Skin of body (tissue), 2 donors: ENCODE data around the gene TTC8. TPM values are rescaled to one million over a fixed set of nuclear protein-coding genes. Genes with fewer than 3 reads are reported as not detected.

ENCODE experiments used
- DNase-seq: peaks from one replicate; lab custom pipeline; 2025; lab: John Stamatoyannopoulos, UW
- total RNA-seq: library from RNA; depleted of rRNA; stranded (reverse); fragments of >200 nt; gene quantifications from one replicate; pipeline ENCODE4 v1.2.3, GENCODE V29; 2014

Gene TTC8
- total RNA-seq, 1 donor from 2014 or later: 12.8 TPM

DNA sequence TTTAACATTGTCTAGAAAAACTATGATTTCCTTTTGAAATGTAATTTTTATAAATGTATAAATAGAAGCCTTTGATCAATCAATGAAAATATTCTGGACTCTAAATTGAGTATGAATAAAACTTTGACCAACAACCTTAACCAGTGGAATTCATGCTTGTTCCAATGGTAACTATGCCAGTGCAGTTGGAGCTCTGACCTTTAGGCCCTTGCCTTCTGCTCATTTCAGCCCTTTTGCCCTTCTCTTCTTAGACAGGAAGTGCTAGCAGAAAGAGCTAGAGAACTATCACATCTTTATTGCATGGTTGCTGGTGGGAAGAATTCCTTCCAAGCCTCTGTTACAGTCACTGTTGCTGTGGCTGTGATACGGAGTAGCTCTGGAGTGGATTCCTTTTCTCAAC lies 39.7 kb downstream of the TTC8 start:
- no peak for DNase-seq

- no peak for DNase-seq
Measured at GRCh38 chr14:88866305-88866704, 41.9 kb downstream of the TTC8 start.

- DNase-seq: no peak
Measured at GRCh38 chr14:88868558-88869159, 44.2 kb downstream of the TTC8 start.

DNA sequence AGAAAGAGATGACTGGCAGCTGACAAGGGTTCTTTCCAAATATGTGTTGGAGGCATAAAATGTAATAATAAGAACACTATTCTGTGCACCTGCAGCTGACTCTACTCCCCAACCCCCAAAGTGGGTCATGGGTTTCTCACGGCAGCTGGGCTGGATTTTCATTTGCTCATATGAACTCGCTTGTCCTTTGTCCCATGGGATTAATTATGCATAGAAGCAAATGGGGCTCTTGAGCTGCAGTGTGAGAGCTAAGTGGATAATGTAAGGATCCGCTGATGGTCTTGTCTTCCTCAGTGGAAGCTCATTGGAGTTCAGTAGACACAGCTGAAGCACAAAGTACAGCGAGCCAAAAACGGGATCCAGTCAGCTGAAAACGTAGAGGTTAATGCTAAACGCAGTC lies 46.3 kb downstream of the TTC8 start:
- DNase-seq: no peak

DNA sequence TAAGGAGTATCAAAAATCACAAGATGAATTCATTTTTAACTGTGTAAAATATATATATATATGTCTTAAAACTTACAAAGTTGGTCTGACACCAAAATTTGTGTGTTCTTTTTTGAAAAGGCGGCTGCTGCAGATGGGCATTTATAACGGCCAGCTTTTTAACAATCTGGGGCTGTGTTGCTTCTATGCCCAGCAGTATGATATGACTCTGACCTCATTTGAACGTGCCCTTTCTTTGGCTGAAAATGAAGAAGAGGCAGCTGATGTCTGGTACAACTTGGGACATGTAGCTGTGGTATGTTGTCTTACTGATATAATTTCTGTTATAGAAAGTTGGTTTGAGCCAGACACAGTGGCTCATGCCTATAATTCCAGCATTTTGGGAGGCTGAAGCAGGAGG lies 47.0 kb downstream of the TTC8 start:
- DNase-seq: no peak

GRCh38 chr14:88872976-88873375 lies 48.5 kb downstream of the TTC8 start:
- DNase-seq: no peak

DNA sequence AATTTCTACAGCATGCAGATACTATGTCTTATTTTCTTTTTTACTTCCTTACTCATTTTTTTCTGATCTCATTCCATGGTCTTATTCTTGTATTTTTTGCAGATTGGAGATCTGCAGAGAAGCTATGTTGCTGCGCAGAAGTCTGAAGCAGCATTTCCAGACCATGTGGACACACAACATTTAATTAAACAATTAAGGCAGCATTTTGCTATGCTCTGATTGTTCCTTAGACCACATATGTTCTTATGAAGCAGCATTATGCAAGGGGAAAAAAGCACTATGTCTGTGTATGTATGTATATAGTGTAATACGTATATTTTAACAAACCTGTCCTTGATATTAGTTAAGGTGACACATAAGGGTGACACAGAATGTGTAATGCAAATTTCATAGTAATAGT lies 52.7 kb downstream of the TTC8 start:
- DNase-seq: no peak

GRCh38 chr14:88879022-88879421 lies 54.6 kb downstream of the TTC8 start:
- no peak for DNase-seq

- no peak for DNase-seq
Measured at GRCh38 chr14:88882236-88882635, 57.8 kb downstream of the TTC8 start.

- DNase-seq: no peak
Measured at GRCh38 chr14:88895116-88895515, 70.7 kb downstream of the TTC8 start.

DNA sequence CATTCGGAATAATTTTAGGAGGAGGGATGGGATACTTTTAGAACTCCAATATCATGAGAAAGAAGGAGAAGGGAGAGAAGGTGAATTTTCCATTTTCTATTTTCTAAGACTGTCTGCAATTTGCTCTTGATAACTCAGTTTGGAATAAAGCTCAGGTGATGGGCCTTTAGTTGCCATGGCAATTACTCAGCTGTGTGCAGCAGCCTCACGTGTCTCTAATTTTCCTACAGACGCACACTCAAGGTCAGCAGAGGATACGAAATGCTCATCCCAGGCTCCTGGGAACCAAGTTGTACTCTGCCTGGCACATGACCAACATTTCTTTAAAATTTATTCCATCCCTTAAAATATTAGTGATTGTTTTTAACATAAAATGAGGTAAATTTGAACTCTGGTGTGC lies 76.7 kb downstream of the TTC8 start:
- DNase-seq: no peak

- no peak for DNase-seq
Measured at GRCh38 chr14:88901991-88902390, 77.5 kb downstream of the TTC8 start.

DNA sequence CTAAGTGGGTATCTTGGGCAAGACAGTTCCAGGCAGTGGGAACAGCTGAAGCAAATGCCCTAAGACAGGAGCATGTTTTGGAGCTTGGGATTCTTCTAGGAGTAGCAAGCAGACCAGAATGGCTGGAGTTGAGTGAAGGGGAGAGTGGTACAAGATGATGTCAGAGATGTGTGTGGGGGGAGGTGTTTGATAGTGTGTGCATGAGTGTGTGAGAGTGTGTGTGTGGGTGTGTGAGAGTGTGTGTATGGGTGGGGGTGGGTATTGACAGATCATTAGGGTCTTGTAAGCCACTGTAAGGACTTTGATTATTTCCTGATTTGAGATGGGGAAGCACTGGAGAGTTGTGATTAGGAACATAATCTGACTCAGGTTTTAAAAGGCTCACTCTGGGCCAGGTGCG lies 78.4 kb downstream of the TTC8 start:
- DNase-seq: no peak

- no peak for DNase-seq
Measured at GRCh38 chr14:88904206-88904647, 79.8 kb downstream of the TTC8 start.

DNA sequence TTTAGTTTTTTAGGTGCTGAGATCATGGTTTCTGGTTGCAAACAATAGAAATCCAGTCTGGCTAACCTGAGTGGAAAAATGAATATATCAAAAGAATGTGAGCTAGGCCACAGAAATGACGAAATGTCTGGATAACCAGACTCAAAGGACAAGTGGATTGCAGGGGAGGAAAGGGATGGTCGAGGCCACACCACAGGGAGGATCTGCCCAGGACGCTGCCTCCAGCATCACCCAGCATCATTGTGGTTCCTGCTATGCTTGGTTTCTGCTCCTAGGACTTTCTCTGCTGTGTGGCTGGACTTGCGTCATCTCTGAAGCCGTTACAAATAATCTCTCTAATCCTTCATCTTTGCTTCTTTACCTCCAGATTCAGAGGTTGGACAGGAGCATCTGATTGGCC lies 80.4 kb downstream of the TTC8 start:
- DNase-seq: no peak

DNA sequence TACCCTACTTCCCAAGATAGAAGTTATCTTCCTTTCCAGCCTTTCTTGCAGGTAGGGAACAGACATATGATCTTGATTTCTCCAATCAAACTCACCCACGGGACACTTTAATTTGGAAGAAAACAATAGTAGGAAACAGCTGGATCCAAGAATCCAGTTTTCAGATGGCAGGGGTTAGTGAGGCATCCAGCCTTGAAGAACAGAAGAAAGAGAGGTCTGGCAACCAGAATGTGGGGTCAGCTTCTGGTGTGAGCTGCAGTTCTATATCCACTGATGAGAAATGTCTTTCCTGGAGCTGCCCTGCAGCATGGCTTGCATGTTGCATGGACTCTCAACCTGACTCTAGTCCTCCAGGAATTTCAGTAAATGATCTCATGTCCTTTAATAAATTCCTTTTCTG lies 83.8 kb downstream of the TTC8 start:
- no peak for DNase-seq

DNA sequence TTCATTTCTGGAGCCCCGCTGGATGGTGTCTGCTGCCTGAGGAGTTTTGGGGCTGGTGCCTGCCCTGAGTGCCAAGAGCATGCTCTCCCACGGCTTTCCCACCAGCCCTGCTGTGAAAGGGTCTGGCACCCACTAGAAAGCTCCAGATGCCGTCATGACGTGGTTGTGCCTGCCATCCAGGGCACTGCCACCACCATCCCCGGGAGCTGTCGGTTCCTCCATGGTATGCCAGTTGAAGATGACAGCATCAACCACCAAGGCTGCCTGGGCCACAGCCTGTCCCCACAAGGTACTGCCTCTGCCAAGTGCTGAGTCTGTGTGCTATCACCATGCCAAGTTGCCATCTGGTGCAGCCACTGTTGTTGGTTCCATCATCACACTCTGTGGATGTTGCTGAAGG lies 85.9 kb downstream of the TTC8 start:
- no peak for DNase-seq

- no peak for DNase-seq
Measured at GRCh38 chr14:88911809-88912208, 87.4 kb downstream of the TTC8 start.

GRCh38 chr14:88914956-88915355 lies 90.5 kb downstream of the TTC8 start:
- no peak for DNase-seq

DNA sequence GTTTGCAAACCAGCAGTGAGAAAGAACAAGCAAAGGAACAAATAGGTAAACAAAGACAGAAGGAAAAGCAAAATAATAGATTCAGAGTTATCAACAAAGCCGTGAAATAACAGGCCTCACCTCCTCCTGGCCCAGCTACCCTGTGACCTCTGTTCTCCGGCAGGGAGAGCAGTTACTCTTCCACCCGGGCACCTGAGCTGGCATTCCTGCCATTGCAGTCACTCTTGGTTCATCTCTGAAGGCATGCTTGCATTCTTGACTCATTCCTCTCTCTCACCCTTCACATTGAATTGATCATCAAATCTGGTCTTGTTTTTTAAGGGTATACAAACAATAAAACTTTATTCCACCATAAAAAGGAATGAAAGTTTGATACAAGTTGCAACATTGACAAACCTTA lies 95.1 kb downstream of the TTC8 start:
- no peak for DNase-seq
